AG08396 (cell line): ENCODE data around the gene SPSB1.
"Not testable (repeated sequence)": the region's sequence is repeated elsewhere in the genome, so short reads cannot be mapped to it uniquely, and the experiment has no call there.

Source experiments
- DNase-seq: peaks from one replicate; pipeline ENCODE4 v3.0.0; 2012; ENCODE audit warnings: low spot score, mixed read lengths

Gene SPSB1

GRCh38 chr1:9366943-9367780 is 74.5 kb downstream of the SPSB1 start:
- DNase-seq = no peak

- DNase-seq = no peak
These were observed 75.1 kb downstream of the SPSB1 start for GRCh38 chr1:9367806-9368205.

GRCh38 chr1:9368356-9368755 is 75.7 kb downstream of the SPSB1 start:
- DNase-seq = no peak

GRCh38 chr1:9369964-9370788 is 77.5 kb downstream of the SPSB1 start:
- DNase-seq = no peak

GRCh38 chr1:9371391-9371935 is 78.8 kb downstream of the SPSB1 start:
- peak; percentile 83 for DNase-seq

GRCh38 chr1:9371951-9372350 is 79.3 kb downstream of the SPSB1 start:
- DNase-seq = no peak

- no peak for DNase-seq
These were observed 80.9 kb downstream of the SPSB1 start for GRCh38 chr1:9373619-9374018.

- DNase-seq = no peak
These were observed 82.2 kb downstream of the SPSB1 start for GRCh38 chr1:9374748-9375341.

GRCh38 chr1:9375912-9376311 is 83.2 kb downstream of the SPSB1 start:
- no peak for DNase-seq

- no peak for DNase-seq
These were observed 83.7 kb downstream of the SPSB1 start for GRCh38 chr1:9376430-9376829.

GRCh38 chr1:9376886-9377333 is 84.2 kb downstream of the SPSB1 start:
- DNase-seq = peak; percentile 79

GRCh38 chr1:9378801-9379200 is 86.1 kb downstream of the SPSB1 start:
- DNase-seq = no peak

GRCh38 chr1:9380711-9381110 is 88.0 kb downstream of the SPSB1 start:
- DNase-seq = no peak

GRCh38 chr1:9382643-9383491 is 90.2 kb downstream of the SPSB1 start:
- DNase-seq = no peak

- DNase-seq = no peak
These were observed 91.4 kb downstream of the SPSB1 start for GRCh38 chr1:9384128-9384527.

GRCh38 chr1:9384751-9385245 is 92.1 kb downstream of the SPSB1 start:
- DNase-seq = no peak

GRCh38 chr1:9385392-9385791 is 92.7 kb downstream of the SPSB1 start:
- DNase-seq = not testable (repeated sequence)

GRCh38 chr1:9385801-9386573 is 93.3 kb downstream of the SPSB1 start:
- DNase-seq = no peak

GRCh38 chr1:9388335-9389180 is 95.9 kb downstream of the SPSB1 start:
- DNase-seq = peak; percentile 67

- no peak for DNase-seq
These were observed 97.3 kb downstream of the SPSB1 start for GRCh38 chr1:9389968-9390367.
